Skeletal muscle cell (primary cell): ENCODE results near the gene SPG11.
"Not testable (repeated sequence)": the region's sequence is repeated elsewhere in the genome, so short reads cannot be mapped to it uniquely, and the experiment has no call there.

Experiments used
- DNase-seq: peaks from one replicate; pipeline ENCODE4 v3.0.0-alpha.2; 2010; ENCODE audit warnings: low read depth
- H3K4me3 ChIP-seq: 2 replicates; pipeline ENCODE4 v1.5.1; 2011; ENCODE audit warnings: low read depth, mild to moderate bottlenecking, control low read depth, low read length, moderate library complexity

SPG11 gene

DNA sequence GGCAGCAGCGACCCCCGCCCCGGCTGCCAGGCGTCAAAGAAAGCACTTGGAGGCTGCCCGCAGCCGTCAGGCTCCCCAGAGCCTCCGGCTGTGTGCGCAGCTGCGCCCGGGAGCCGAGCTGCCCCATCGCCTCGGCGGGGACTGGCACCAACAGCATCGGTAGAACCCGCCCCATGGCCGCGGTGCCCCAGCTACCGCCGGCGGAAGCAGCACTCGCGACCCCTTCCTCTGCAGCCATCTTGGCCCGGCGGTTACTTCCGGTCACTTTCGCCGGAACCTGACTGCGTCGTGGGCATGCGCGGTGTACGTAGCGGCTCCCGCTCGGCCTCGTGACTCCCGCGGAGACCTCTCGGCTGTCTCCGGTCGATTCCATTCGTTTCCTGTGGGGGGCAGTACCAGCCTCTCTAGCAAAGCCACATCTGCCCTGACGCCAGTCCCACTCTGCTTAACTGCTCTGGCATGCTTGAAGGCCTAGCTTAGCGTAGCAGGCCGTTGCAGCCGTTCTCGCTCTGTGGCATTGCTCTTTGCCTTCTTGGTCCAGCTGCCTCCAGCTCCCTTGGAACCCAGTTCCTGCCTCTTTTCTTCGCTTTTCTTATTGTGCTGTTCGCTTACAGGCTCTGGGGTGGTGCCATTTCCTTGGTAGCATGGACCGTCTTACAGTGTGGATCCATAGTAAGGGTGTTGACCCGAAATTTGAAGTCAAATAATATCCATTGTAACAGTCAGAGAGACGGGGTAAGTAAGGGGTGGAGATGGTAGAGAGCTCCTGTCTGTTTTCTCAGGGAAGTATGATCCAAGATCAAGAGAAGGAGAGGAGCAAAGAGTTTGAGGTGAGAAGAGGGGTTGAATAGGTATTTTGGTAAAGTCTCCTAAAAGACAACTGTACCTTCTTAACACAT, at the start of gene SPG11:
Gene SPG11, minus strand, starts transcription at position 253 of the 899 bp plus-strand sequence. Its CDS starts 15 bp downstream, at position 238.
- H3K4me3 ChIP-seq: peak within 1 kb of the TSS; percentile 99
- DNase-seq: peak; percentile 87

DNA sequence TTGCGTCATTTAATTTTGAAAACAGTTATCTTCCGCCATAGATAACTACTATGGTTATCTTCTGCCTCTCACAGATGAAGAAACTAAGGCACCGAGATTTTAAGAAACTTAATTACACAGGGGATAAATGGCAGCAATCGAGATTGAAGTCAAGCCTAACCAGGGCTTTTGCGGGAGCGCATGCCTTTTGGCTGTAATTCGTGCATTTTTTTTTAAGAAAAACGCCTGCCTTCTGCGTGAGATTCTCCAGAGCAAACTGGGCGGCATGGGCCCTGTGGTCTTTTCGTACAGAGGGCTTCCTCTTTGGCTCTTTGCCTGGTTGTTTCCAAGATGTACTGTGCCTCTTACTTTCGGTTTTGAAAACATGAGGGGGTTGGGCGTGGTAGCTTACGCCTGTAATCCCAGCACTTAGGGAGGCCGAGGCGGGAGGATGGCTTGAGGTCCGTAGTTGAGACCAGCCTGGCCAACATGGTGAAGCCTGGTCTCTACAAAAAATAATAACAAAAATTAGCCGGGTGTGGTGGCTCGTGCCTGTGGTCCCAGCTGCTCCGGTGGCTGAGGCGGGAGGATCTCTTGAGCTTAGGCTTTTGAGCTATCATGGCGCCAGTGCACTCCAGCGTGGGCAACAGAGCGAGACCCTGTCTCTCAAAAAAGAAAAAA, 49.0 kb upstream of the SPG11 start:
- peak; percentile 62 for DNase-seq
- H3K4me3 ChIP-seq: peak overlapping the region; percentile 93

GRCh38 chr15:44711743-44712345, 48.4 kb upstream of the SPG11 start:
- no peak for DNase-seq
- H3K4me3 ChIP-seq: peak overlapping the region; percentile 93

GRCh38 chr15:44711096-44711742, 47.8 kb upstream of the SPG11 start, which contains the start of the genes B2M and PATL2:
B2M (plus strand) TSS chr15:44711517; CDS start chr15:44711547, 30 bp downstream.
PATL2 (minus strand) TSS chr15:44711323; CDS start chr15:44676490, 34,833 bp downstream.
- peak within 1 kb of the TSS; percentile 93 for H3K4me3 ChIP-seq
- peak; percentile 80 for DNase-seq

- peak overlapping the region; percentile 93 for H3K4me3 ChIP-seq
- no peak for DNase-seq
Observed at GRCh38 chr15:44710236-44711095, 47.0 kb upstream of the SPG11 start.

DNA sequence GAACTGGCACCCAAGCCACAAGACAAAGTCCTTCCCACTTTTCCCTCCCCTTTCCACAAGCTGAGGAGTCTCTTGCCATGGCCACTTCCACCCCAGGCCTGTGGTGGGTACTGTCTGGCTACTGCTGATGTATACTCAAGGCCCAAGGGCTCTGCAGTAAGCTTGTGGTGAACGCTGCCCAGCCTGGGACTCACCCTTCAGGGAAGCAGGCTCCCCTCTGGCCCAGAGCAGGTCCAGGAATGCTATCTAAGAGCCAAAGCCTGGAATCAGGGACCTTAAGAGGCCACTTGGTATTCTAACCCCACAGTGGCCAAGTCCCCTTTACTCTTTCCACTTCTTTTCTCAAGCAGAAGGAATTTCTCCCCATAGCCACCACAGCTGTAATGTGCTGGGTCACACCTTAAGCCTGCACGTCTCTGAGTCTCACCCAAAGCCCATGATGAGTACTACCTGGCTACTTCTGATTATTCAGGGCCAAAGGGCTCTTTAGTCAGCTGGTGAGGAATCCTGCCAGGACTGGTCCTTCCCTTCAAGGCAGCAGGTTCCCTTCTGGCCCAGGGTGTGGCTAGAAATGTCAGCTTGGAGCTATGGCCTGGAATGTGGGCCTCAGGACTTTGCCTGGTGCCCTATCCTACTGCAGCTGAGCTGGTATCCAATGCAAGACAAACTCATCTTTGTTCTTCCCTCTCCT, 43.6 kb upstream of the SPG11 start:
- DNase-seq: no peak
- H3K4me3 ChIP-seq: no peak overlapping the region

DNA sequence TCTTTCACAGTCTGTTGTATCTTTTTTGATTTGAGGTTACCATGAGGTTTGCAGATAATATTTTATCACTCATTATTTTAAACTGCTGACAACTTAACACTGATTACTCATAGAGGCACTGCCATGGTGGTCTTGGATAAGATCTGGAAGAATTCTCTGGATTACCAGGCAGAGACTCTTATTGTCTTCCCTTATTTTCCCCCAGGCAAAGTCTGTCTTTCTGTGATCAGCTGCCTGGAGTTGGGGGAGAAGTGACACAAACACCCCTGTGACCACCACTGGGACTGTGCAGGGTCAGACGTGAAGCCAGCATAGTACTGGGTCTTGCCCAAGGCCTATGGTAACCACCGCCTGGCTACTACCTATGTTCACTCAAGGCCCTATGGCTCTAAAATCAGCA, 42.9 kb upstream of the SPG11 start:
- no peak for DNase-seq
- no peak overlapping the region for H3K4me3 ChIP-seq

- H3K4me3 ChIP-seq: no peak overlapping the region
- DNase-seq: no peak
Observed at GRCh38 chr15:44705986-44706385, 42.5 kb upstream of the SPG11 start.

- not testable (repeated sequence) for H3K4me3 ChIP-seq, DNase-seq
Observed at GRCh38 chr15:44700676-44701075, 37.2 kb upstream of the SPG11 start.

- no peak overlapping the region for H3K4me3 ChIP-seq
- DNase-seq: no peak
Observed at GRCh38 chr15:44698641-44699040, 35.2 kb upstream of the SPG11 start.

DNA sequence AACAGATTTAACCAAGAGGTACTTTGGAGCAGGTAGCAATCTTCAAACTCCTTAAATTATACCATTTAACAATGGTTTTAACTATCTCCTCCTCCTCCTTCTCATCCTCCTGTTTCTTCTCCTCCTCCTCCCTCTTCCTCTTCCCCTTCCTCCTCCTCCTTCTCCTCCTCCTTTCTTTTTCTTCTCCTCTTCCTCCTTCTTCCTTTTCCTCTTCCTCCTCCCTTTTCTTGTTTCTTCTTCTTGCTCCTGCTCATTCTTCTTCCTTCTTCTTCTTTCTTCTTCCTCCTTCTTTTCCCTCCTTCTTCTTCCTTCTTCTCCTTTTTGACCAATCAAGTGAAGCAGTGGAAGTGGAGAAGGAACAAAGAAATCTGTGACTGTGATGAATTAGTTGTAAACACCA, 33.6 kb upstream of the SPG11 start:
- DNase-seq: no peak
- H3K4me3 ChIP-seq: no peak overlapping the region

GRCh38 chr15:44695294-44695693, 31.8 kb upstream of the SPG11 start:
- DNase-seq: no peak
- H3K4me3 ChIP-seq: no peak overlapping the region

- DNase-seq: no peak
- no peak overlapping the region for H3K4me3 ChIP-seq
Observed at GRCh38 chr15:44694416-44694815, 31.0 kb upstream of the SPG11 start.

DNA sequence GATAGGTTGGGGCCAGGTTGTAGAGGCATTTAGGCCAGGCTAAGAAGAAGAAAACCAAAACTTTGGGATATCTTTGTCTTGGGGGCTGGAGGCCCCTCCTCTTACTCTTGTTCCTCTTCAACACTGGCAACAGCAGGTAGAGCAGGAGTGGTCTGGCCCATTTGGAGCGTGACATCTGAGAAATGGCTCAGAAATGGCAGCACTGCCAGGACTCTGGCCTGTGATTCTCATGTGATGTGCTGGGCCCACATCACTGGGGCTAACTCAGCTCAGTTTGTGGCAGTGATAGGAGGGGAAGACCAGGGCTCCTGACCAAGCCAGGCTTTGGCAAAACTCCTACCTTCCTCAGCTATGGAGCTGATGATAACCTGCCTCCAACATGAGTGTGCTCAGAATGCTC, 29.2 kb upstream of the SPG11 start:
- H3K4me3 ChIP-seq: no peak overlapping the region
- no peak for DNase-seq

- DNase-seq, H3K4me3 ChIP-seq: not testable (repeated sequence)
Observed at GRCh38 chr15:44690245-44690644, 26.8 kb upstream of the SPG11 start.

DNA sequence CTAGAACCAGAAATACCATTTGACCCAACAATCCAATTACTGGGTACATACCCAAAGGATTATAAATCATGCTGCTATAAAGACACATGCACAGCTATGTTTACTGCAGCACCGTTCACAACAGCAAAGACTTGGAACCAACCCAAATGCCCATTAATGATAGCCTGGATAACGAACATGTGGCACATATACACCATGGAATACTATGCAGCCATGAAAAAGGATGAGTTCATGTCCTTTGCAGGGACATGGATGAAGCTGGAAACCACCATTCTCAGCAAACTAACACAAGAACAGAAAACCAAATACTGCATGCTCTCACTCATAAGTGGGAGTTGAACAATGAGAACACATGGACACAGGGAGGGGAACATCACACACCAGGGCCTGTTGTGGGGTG, 25.9 kb upstream of the SPG11 start:
- not testable (repeated sequence) for H3K4me3 ChIP-seq, DNase-seq

- H3K4me3 ChIP-seq, DNase-seq: not testable (repeated sequence)
Observed at GRCh38 chr15:44682809-44683682, 19.6 kb upstream of the SPG11 start.
